Measurements from ENCODE around the gene ALDH3A2. TPM values are rescaled to one million over a fixed set of nuclear protein-coding genes. Genes with fewer than 3 reads are reported as not detected.

Gene ALDH3A2
- total RNA-seq, 4 donors from 2014 or later = 92.1 to 143 (median 111) TPM

DNA sequence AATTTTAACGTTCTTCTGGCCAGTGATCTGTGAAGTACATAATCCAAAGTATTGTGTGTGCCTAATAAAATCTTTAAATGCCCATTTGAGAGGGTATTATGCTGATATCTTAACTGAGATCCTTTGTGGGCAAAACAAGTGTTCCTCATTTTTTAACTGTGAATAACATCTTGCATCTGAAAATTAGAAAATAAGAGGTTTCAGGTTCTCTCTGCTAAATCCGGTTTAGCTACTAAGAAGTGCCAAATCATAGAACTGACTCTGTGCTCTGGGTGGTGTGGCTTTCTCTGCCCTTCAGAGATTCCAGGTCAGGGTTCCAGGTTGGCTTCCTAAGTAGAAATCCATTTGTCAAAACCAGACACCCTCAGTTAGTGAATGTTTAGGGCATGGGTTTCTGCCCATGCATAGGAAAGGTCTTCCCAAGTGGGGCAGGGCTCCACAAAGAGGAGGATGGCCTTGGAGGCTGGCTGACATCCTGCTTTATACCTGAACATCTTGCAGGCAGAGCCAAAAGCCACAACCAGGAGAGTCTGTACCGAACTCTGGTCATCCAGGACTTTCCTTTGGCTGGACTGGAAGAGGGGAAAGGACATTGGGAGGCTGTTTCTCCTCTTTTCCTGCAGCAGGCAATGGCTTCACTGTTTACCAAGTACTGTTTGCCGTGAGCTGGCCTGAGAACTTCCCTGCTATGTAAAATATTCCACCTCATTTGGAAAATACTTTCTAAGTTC lies 8.5 kb downstream of the ALDH3A2 start:
- TF ChIP-seq, protein P1, sequence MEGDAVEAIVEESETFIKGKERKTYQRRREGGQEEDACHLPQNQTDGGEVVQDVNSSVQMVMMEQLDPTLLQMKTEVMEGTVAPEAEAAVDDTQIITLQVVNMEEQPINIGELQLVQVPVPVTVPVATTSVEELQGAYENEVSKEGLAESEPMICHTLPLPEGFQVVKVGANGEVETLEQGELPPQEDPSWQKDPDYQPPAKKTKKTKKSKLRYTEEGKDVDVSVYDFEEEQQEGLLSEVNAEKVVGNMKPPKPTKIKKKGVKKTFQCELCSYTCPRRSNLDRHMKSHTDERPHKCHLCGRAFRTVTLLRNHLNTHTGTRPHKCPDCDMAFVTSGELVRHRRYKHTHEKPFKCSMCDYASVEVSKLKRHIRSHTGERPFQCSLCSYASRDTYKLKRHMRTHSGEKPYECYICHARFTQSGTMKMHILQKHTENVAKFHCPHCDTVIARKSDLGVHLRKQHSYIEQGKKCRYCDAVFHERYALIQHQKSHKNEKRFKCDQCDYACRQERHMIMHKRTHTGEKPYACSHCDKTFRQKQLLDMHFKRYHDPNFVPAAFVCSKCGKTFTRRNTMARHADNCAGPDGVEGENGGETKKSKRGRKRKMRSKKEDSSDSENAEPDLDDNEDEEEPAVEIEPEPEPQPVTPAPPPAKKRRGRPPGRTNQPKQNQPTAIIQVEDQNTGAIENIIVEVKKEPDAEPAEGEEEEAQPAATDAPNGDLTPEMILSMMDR (IDR thresholded peaks at IDR 0.05) = no peak
- ATAC-seq (ENCODE audit: low FRiP score) = no peak

GRCh38 chr17:19659366-19660177 lies 11.0 kb downstream of the ALDH3A2 start:
- DNase-seq (ENCODE audit: low spot score) = no peak
- TF ChIP-seq, protein P1 (IDR thresholded peaks at IDR 0.05) = no peak
- ATAC-seq (ENCODE audit: low FRiP score) = no peak

More for the DNA sequence above, 8.5 kb downstream of the ALDH3A2 start:
- DNase-seq (ENCODE audit: low spot score) = no peak

DNA sequence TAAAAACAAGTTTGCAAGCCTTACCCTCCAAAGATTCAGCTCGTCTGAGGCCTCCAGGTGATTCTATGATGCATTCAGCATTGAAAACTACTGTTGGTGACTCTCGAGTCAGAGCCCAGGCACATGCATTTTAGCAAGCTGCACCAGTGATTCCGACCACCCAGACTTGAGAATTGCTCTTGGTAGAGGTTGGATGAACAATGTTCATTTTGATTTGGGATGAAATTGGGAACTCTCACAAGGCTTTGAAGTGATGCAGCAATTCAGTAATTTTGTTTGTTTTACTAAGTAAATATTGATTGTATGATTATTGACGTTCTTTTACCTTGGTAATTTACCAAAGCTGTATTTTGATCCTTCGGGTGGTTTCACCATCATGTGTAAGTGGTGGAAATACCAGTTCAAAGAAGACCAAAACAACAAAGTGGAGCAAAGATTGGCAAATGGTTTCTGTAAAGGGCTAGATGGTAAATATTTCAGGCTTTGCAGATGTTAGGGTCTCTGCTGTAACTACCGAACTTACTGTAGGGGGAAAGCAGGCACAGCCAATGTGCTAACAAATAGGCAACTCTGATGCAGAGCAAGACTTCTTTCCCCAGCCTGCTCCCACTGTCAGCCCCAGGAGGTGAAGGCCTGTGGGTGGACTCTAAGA lies 11.8 kb downstream of the ALDH3A2 start:
- ATAC-seq (ENCODE audit: low FRiP score) (no peak), DNase-seq (ENCODE audit: low spot score) (no peak)
- TF ChIP-seq, protein P1 (IDR thresholded peaks at IDR 0.05) = no peak

- no peak for ATAC-seq (ENCODE audit: low FRiP score)
- DNase-seq (ENCODE audit: low spot score) = no peak
- TF ChIP-seq, protein P1 (IDR thresholded peaks at IDR 0.05) = no peak
Observed at GRCh38 chr17:19661121-19661520, 12.6 kb downstream of the ALDH3A2 start.

GRCh38 chr17:19663097-19663496 lies 14.5 kb downstream of the ALDH3A2 start:
- TF ChIP-seq, protein P1 (IDR thresholded peaks at IDR 0.05) = no peak
- DNase-seq (ENCODE audit: low spot score) (no peak), ATAC-seq (ENCODE audit: low FRiP score) (no peak)

DNA sequence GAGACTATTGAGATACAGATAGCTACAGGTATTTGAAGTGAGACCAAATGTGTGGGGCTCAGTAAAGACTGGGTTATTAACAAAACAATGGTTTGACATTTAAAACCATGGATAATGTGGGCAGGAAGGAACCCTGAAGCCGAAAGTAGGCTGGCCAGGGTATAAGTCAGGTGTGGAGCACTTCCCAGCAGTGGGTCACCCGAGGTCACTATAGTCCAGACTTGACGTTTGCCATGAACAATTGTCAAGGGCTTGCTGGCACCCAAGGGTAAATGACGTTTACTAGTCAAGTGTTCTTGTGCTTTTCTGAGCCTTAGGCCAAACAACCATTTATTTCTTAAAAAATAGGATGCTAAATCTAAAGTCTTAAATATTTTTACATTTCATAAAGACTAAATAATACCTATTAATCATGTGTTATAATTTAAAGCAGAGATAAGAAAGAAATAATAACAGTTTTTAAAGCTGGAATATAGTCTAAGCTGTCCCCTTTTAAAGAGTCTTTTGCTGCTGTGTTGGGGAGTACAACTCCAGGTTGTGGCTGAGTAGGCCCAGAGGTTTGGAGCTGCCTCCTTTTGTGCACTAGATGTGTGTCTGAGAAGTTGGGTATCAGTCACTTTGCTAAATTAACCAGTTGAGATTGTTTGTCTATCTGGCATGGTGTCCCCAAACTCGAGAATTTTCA lies 15.7 kb downstream of the ALDH3A2 start:
- no peak for ATAC-seq (ENCODE audit: low FRiP score)
- no peak for DNase-seq (ENCODE audit: low spot score)
- TF ChIP-seq, protein P1 (IDR thresholded peaks at IDR 0.05) = no peak
